Transverse colon (tissue), 4 donors: ENCODE measurements around the gene MMP25.

ENCODE experiments used
- POLR2A ChIP-seq: fragments of 450-650 bp; IDR thresholded peaks from one replicate; pipeline ENCODE4 v1.6.1; 2016; ENCODE audit warnings: antibody characterized with exemption, mild to moderate bottlenecking, moderate library complexity
- POLR2AphosphoS5 ChIP-seq, 3 donors: sonication (generic); formaldehyde crosslinking; IDR thresholded peaks; one replicate each; pipeline ENCODE4 v1.6.1; 2016; ENCODE audit warnings: antibody characterized with exemption in 3 of 3
- TF ChIP-seq, protein P1 (sequence below), 5 experiments: fragments of 200-600 bp in 3 of 5; fragments of 450-650 bp in 2 of 5; sonication (generic) in 3 of 5; IDR thresholded peaks; 1 replicate in 2 of 5; 2 replicates in 3 of 5; pipeline ENCODE4 v1.5.1; 2016 to 2017; ENCODE audit warnings: antibody characterized with exemption in 5 of 5, inconsistent platforms in 3 of 5, mild to moderate bottlenecking in 2 of 5, moderate library complexity in 1 of 5

DNA sequence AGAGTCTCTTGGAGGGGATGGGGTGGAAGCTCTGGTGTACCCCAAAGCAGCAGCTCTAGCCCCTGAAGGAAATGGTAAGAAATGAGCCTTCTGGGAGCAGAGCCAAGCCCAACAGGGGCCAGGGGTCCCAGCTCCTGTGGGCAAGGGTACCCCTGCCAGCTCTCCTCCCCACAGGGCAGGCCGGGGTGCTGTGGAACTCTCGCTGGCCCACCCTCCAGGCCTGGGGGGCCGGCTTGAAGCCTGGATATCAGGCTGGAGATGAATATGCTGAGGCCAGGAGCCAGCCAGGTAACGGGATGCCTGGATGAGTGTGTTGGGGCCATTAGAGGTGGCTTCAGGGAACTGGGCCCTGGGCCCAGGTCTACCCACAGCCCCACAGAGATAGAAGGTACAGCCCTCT lies 45.8 kb upstream of the MMP25 start:
- TF ChIP-seq POLR2AphosphoS5 (IDR thresholded peaks at IDR 0.05) (no peak), POLR2A (no peak)
- TF ChIP-seq, protein P1, sequence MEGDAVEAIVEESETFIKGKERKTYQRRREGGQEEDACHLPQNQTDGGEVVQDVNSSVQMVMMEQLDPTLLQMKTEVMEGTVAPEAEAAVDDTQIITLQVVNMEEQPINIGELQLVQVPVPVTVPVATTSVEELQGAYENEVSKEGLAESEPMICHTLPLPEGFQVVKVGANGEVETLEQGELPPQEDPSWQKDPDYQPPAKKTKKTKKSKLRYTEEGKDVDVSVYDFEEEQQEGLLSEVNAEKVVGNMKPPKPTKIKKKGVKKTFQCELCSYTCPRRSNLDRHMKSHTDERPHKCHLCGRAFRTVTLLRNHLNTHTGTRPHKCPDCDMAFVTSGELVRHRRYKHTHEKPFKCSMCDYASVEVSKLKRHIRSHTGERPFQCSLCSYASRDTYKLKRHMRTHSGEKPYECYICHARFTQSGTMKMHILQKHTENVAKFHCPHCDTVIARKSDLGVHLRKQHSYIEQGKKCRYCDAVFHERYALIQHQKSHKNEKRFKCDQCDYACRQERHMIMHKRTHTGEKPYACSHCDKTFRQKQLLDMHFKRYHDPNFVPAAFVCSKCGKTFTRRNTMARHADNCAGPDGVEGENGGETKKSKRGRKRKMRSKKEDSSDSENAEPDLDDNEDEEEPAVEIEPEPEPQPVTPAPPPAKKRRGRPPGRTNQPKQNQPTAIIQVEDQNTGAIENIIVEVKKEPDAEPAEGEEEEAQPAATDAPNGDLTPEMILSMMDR (IDR thresholded peaks at IDR 0.05) = no peak
